Skin of body (tissue), 2 donors: Measurements from ENCODE around the gene RASA4. TPM values are rescaled to one million over a fixed set of nuclear protein-coding genes. Genes with fewer than 3 reads are reported as not detected.
"Not testable (repeated sequence)": the region's sequence is repeated elsewhere in the genome, so short reads cannot be mapped to it uniquely, and the experiment has no call there.

ENCODE experiments used
- DNase-seq: peaks from one replicate; lab custom pipeline; 2025; lab: John Stamatoyannopoulos, UW
- total RNA-seq: library from RNA; depleted of rRNA; stranded (reverse); fragments of >200 nt; gene quantifications from one replicate; pipeline ENCODE4 v1.2.3, GENCODE V29; 2014

RASA4 gene
- total RNA-seq, 1 donor from 2014 or later = 26.5 TPM

DNA sequence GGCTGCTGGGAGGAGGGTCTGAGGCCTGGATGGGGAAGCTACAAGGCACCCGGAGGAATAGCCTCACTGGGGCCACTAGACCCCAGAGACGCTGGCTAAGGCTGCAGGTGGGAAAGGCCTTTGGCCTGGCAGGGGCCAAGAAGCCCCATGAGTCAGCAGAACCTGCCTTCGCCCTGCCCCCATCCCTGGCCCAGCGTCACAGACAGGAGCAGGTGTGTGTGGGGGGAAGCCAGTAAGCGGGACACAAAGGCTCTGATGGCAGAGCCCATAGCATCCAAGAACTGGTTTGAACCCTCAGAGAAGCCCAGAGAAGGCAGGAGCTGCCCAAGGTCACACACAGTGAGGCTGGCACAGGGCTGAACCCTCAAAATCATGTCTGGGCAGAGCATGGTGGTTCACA is 9.7 kb downstream of the RASA4 start:
- DNase-seq = not testable (repeated sequence)

DNA sequence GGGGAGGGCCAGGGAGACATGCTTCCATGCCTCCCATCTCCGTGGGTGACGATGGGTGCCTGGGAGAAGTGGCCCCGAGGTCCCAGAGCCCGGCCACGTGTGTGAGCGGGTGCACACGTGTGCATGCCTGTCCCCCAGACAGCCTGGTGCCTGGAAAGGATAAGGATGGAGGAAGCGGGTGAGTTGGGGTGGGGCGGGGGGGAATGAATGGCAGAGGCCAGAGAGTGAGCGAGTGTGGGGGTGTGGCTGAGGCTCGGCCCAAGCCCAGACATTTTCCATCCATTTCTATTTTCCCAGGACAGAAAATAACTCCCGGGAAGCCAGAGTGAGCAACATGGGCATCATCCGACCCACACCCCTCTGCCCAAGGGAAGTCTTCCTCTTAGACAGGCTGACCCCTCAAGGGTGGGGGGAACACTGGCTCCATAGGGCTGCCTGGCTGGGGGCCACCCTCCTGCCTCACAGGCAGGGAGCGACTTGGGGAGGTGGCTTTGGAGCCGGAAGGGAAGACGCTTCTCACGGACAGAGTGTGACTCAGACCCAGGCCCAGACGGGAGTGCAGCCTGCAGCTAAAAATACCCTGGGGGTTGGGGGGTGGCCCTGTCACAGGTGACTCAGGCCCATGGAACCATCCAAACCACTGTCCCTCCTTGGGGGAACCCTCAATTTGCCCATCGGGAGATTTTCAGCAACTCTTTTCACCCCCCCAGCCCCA is 12.0 kb downstream of the RASA4 start:
- not testable (repeated sequence) for DNase-seq

GRCh38 chr7:102602317-102602716 is 14.2 kb downstream of the RASA4 start:
- not testable (repeated sequence) for DNase-seq

DNA sequence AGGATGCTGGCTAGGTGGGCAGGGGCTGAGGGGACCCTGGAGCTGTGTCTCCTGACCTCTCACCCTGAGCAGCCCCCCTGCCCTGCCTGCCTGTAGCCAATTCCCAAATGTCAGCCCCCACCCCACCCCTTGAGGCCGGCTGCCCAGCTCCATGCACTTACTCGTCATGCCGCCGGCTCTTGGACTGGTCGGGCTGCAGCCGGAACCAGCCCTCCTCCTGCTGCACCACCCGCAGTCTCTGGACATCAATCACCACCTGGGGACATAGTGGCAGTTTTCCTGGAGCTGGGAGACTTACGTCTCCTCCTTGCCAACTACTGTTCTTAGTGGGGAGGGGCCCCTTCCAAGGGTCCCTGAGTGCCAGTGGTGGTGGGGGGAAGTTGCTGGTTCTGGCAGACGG is 16.9 kb downstream of the RASA4 start:
- DNase-seq = not testable (repeated sequence)

- not testable (repeated sequence) for DNase-seq
Measured at GRCh38 chr7:102596036-102596435, 20.5 kb downstream of the RASA4 start.

GRCh38 chr7:102593637-102594334 is 22.8 kb downstream of the RASA4 start:
- not testable (repeated sequence) for DNase-seq

- not testable (repeated sequence) for DNase-seq
Measured at GRCh38 chr7:102592477-102593019, 24.0 kb downstream of the RASA4 start.

DNA sequence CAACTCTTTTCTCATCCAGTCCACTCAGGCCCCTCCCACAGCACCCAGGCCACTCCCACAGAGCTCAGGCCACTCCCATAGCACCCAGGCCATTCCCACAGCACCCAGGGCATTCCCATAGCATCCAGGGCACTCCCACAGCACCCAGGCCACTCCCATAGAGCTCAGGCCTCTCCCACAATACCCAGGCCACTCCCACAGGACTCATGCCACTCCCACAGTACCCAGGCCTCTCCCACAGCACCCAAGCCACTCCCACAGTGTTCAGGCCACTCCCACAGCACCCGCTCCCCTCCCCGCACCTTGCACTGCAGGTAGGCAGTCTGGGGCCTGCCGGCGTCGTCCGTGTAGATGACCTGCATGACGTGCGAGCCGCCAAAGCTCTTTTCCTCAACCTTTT is 26.7 kb downstream of the RASA4 start:
- not testable (repeated sequence) for DNase-seq

GRCh38 chr7:102583495-102583894 is 33.1 kb downstream of the RASA4 start:
- not testable (repeated sequence) for DNase-seq

GRCh38 chr7:102581722-102582121 is 34.8 kb downstream of the RASA4 start:
- not testable (repeated sequence) for DNase-seq

GRCh38 chr7:102578486-102578885 is 38.1 kb downstream of the RASA4 start:
- DNase-seq = not testable (repeated sequence)

GRCh38 chr7:102577315-102578240 is 39.0 kb downstream of the RASA4 start:
- not testable (repeated sequence) for DNase-seq

DNA sequence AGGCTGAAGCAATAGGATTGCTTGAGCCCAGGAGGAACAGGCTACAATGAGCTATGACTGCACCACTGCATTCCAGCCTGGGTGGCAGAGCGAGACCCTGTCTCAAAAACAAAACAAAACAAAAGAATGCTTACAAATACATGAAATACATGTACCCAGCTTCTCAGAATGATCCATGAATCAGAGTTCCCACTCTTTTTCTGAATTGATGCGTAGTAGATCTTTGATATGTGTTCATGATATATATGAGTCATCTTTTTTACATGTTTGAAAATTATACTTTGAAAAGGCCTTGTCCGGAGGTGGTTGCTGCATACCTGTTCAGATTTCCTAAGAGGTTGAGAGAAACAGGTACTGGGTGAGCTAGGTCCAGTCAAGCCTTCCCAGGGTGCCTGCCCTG is 40.2 kb downstream of the RASA4 start:
- DNase-seq = not testable (repeated sequence)

- DNase-seq = not testable (repeated sequence)
Measured at GRCh38 chr7:102574607-102575006, 41.9 kb downstream of the RASA4 start.

DNA sequence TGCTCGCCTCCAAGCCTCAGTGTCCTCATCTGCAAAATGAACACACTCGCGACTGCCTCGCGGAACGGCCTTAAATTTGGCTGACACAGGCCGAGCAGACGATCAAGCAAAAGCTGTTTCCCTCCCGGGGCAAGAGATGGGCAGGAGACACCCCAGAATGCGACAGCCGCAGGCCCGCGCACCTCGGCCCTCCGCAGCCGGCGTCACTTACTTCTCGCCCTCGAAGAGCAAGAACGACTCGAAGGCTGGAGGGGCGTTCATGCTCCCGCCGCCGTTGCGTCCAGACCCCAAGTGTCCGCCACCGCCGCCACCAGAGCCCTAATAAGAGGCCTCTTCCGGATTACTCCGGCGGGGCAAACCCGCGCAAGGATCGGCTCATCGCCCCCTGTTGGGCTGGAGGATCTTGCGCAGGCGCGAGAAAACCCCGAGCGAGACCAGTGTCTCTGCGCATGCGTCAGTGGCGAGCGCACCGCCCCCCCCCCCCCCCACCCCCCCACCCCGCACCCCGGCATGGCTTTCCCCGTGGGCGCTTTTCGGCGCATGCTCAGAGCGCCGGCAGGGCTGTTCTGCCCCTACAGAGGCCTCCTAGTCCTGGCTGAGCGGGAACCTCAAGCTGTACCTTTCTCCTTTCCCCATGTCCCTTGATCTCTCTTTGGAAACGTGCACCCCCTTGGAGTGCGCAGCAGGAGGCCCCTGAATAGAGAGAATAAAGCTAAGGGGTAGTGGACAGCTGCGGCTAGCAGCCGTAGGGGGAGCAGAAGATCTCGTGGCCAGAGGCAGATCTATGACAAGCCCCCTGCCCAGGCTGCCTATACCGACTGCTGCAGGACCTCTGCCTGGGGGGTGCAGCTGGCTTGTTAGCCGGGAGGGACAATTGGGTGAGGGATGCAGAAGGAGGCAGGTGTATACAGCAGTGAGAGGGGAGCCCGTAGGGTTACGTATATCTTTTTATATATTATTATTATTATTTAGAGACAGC is 44.0 kb downstream of the RASA4 start, which contains the start of gene POLR2J3:
Gene POLR2J3, minus strand, starts transcription at position 323 of the 979 bp plus-strand sequence. Its CDS starts 62 bp downstream, at position 261.
- not testable (repeated sequence) for DNase-seq

DNA sequence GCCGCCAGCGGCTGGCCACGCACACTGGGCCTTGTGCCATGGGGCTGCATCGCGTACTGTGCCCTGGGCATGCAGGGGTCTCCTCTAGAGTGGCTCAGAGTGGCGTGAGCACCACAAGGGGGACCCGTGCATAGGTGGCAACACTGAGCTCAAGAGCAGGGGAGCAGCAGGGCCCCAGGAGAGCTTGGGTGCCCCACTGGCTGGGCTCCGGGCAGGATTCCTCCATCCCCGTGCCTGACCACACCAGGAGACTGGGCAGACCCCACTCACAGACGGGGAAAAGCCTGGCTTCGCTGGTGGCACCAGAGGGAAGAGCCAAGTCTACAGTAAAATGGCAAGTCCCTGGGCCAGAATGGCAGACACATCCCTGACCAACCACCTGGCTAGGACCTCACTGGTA is 47.9 kb downstream of the RASA4 start:
- DNase-seq = not testable (repeated sequence)

DNA sequence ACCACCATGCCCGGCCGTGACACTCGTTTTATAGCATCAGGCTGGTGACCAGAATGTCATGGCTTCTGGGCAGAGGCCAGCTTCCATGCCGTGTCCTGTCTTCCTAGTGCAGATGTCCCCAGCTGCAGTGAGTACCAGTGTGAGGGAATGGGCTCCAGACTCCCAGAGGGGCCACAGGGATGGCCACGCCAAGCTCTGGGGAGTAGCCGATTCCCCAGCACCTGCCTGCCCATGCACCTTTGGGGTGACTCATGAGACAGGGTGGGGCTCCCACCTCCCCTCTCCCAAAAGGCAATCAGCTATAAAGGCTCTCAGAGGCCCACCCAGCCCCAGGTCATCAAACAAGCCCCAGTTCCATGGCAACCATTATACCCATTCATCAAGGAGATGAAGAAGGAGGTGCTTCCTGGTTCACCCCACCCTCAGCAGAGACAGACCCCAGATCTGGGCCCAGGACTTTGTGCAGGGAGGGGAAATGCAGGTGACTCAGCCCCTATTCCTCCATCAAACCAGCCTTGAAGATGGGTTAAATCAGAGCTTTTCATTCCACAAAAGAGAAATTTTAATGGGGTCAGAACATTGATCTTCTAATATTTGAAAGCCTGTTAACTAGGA is 65.6 kb downstream of the RASA4 start, which contains the start of gene SPDYE2:
Gene SPDYE2, plus strand, starts transcription at position 419 of the 615 bp plus-strand sequence. CDS start 2,030 bp downstream, outside the sequence.
- not testable (repeated sequence) for DNase-seq

DNA sequence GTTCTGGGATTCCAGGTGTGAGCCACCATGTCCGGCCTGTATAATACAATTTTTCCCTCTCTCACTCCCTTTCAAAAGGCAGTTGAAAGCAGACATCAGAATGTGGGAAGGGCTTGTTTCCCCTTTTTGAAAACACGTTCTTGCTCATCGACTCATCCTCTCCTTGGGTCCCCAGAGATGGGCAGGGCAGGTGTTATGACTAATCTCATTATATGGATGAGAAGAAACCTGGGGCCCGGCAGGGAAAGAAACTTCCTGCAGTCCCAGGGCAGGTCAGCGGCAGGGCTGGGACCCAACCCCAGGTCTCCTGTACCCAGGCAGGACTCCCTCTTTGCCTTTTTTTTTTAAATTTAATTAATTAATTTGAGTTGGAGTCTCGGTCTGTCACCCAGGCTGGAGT is 70.2 kb downstream of the RASA4 start:
- DNase-seq = not testable (repeated sequence)

GRCh38 chr7:102545288-102545687 is 71.3 kb downstream of the RASA4 start:
- DNase-seq = not testable (repeated sequence)
